GM19455 (cell line): ENCODE results near the gene VEZT.
"Not testable (repeated sequence)": the region's sequence is repeated elsewhere in the genome, so short reads cannot be mapped to it uniquely, and the experiment has no call there.

Source experiments
- ATAC-seq: cut with Tn5 transposase; IDR thresholded peaks from one replicate; pipeline ENCODE4 v1.9.1; 2021; ENCODE audit not compliant: unreplicated experiment

VEZT gene

GRCh38 chr12:95220190-95220589 is 2.6 kb downstream of the VEZT start:
- ATAC-seq = no peak

- no peak for ATAC-seq
These were observed 3.1 kb downstream of the VEZT start for GRCh38 chr12:95220726-95221125.

GRCh38 chr12:95224202-95225170 is 6.9 kb downstream of the VEZT start:
- ATAC-seq = no peak

- no peak for ATAC-seq
These were observed 8.1 kb downstream of the VEZT start for GRCh38 chr12:95225645-95226212.

- ATAC-seq = no peak
These were observed 10.3 kb downstream of the VEZT start for GRCh38 chr12:95227818-95228356.

- ATAC-seq = no peak
These were observed 11.0 kb downstream of the VEZT start for GRCh38 chr12:95228617-95229016.

- no peak for ATAC-seq
These were observed 12.0 kb downstream of the VEZT start for GRCh38 chr12:95229636-95230035.

- no peak for ATAC-seq
These were observed 12.7 kb downstream of the VEZT start for GRCh38 chr12:95230313-95230712.

GRCh38 chr12:95231190-95231589 is 13.6 kb downstream of the VEZT start:
- no peak for ATAC-seq

- ATAC-seq = not testable (repeated sequence)
These were observed 16.6 kb downstream of the VEZT start for GRCh38 chr12:95234187-95234586.

- not testable (repeated sequence) for ATAC-seq
These were observed 18.0 kb downstream of the VEZT start for GRCh38 chr12:95235621-95236020.

GRCh38 chr12:95237315-95237714 is 19.7 kb downstream of the VEZT start:
- no peak for ATAC-seq

GRCh38 chr12:95238150-95238549 is 20.5 kb downstream of the VEZT start:
- ATAC-seq = no peak

- ATAC-seq = no peak
These were observed 21.6 kb downstream of the VEZT start for GRCh38 chr12:95239216-95239615.

GRCh38 chr12:95239835-95240234 is 22.2 kb downstream of the VEZT start:
- ATAC-seq = not testable (repeated sequence)

- no peak for ATAC-seq
These were observed 22.9 kb downstream of the VEZT start for GRCh38 chr12:95240556-95240955.

- not testable (repeated sequence) for ATAC-seq
These were observed 23.5 kb downstream of the VEZT start for GRCh38 chr12:95241138-95241537.

GRCh38 chr12:95241761-95242506 is 24.3 kb downstream of the VEZT start:
- no peak for ATAC-seq

- ATAC-seq = no peak
These were observed 26.0 kb downstream of the VEZT start for GRCh38 chr12:95243497-95244183.

- ATAC-seq = no peak
These were observed 26.7 kb downstream of the VEZT start for GRCh38 chr12:95244350-95244749.

- no peak for ATAC-seq
These were observed 30.5 kb downstream of the VEZT start for GRCh38 chr12:95248095-95248494.
